GM21526 (cell line): ENCODE results near the gene CLDN15.
"Not testable (repeated sequence)": the region's sequence is repeated elsewhere in the genome, so short reads cannot be mapped to it uniquely, and the experiment has no call there.

Experiments
- ATAC-seq: cut with Tn5 transposase; IDR thresholded peaks from one replicate; pipeline ENCODE4 v1.9.1; 2021; ENCODE audit warnings: moderate library complexity; ENCODE audit not compliant: unreplicated experiment, low FRiP score

The CLDN15 gene

GRCh38 chr7:101237206-101238067 is at the start of gene CLDN15:
TSS of gene CLDN15 (minus strand) at chr7:101237802. CDS start at chr7:101237581, 221 bp downstream.
- ATAC-seq = no peak

- no peak for ATAC-seq
These were observed 49.4 kb upstream of the CLDN15 start for GRCh38 chr7:101287032-101287431.

GRCh38 chr7:101285880-101286279 is 48.3 kb upstream of the CLDN15 start:
- not testable (repeated sequence) for ATAC-seq

- ATAC-seq = no peak
These were observed 47.6 kb upstream of the CLDN15 start for GRCh38 chr7:101285171-101285570.

- ATAC-seq = not testable (repeated sequence)
These were observed 43.3 kb upstream of the CLDN15 start for GRCh38 chr7:101280912-101281311.

GRCh38 chr7:101278461-101279292 is 41.1 kb upstream of the CLDN15 start:
- no peak for ATAC-seq

GRCh38 chr7:101277155-101277554 is 39.6 kb upstream of the CLDN15 start:
- ATAC-seq = no peak

GRCh38 chr7:101273206-101273605 is 35.6 kb upstream of the CLDN15 start:
- no peak for ATAC-seq

GRCh38 chr7:101271021-101271420 is 33.4 kb upstream of the CLDN15 start:
- ATAC-seq = no peak

GRCh38 chr7:101269664-101270063 is 32.1 kb upstream of the CLDN15 start:
- no peak for ATAC-seq

GRCh38 chr7:101265622-101266516 is 28.3 kb upstream of the CLDN15 start:
- ATAC-seq = no peak

- not testable (repeated sequence) for ATAC-seq
These were observed 26.6 kb upstream of the CLDN15 start for GRCh38 chr7:101264102-101264706.

- ATAC-seq = no peak
These were observed 20.7 kb upstream of the CLDN15 start for GRCh38 chr7:101258243-101258731.

GRCh38 chr7:101255796-101256195 is 18.2 kb upstream of the CLDN15 start:
- no peak for ATAC-seq

- ATAC-seq = not testable (repeated sequence)
These were observed 15.6 kb upstream of the CLDN15 start for GRCh38 chr7:101253199-101253598.

- ATAC-seq = peak; percentile 92
These were observed 14.5 kb upstream of the CLDN15 start for GRCh38 chr7:101251871-101252659.

- no peak for ATAC-seq
These were observed 12.7 kb upstream of the CLDN15 start for GRCh38 chr7:101250324-101250723.

GRCh38 chr7:101248276-101248675 is 10.7 kb upstream of the CLDN15 start:
- no peak for ATAC-seq

GRCh38 chr7:101245147-101245668 is 7.6 kb upstream of the CLDN15 start:
- no peak for ATAC-seq
